Stimulated activated CD4-positive, alpha-beta T cell treated with anti-CD3 and anti-CD28 coated beads, TNF-alpha, amount 100 ng/mL, for 4 hours (primary cell): ENCODE measurements around the gene ATXN7L3.
"Not testable (repeated sequence)": the region's sequence is repeated elsewhere in the genome, so short reads cannot be mapped to it uniquely, and the experiment has no call there.

Experiments used
- DNase-seq, 3 experiments: peaks; one replicate each; pipeline ENCODE4 v3.0.0-alpha.2; 2020; ENCODE audit warnings: low read depth in 3 of 3

Gene ATXN7L3, protein sequence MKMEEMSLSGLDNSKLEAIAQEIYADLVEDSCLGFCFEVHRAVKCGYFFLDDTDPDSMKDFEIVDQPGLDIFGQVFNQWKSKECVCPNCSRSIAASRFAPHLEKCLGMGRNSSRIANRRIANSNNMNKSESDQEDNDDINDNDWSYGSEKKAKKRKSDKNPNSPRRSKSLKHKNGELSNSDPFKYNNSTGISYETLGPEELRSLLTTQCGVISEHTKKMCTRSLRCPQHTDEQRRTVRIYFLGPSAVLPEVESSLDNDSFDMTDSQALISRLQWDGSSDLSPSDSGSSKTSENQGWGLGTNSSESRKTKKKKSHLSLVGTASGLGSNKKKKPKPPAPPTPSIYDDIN

DNA sequence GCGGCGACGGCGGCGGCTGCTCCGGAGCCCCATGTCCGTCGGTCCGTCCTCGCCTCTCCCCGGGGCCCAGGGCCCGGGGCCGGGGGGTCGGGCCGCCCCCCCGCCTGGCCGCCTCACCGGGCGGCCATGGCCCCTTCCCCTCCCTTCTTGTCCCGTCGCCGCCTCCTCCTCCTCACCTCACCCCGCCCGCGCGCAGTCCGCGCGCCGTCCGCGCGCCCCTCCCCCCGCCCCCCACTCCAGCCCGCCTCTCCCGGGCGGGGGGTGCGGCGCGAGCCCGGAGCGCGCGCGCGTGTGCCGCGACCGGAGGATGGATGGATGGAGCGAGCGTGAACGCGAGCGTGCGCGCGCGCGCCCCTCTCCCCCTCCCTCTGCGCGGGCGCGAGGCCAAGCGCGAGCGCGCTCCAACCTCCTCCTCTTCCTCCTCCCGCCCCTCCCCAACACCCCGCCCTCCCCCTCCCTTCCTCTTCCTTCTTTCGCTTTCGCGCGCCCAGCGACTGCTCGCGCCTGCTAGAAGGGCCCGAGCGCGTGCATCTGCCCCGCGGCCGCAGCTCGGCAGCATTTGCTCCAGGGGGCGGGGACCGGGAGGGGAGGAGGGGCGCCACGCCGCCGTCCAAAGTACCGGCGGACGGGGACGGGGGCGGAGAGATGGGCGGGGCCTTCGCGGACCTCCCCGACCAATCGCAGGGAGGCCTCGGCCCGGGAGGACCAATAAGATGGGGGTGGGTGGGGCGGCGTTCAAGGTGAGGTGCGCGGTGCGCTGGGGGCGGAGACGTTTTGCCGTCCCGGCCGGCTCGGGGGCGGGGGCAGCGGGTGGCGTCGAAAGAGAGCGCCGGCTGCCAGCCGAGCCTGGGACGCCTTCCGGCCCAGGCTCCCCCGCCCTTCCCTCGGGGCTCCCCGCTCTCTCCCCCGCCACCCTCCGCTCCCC is at the start of gene ATXN7L3:
Gene ATXN7L3 (minus strand): TSS at position 332 of the 925 bp plus-strand sequence. CDS start 1,814 bp downstream, outside the sequence.
- DNase-seq: peak; percentile 99 to 100 (median 99)

DNA sequence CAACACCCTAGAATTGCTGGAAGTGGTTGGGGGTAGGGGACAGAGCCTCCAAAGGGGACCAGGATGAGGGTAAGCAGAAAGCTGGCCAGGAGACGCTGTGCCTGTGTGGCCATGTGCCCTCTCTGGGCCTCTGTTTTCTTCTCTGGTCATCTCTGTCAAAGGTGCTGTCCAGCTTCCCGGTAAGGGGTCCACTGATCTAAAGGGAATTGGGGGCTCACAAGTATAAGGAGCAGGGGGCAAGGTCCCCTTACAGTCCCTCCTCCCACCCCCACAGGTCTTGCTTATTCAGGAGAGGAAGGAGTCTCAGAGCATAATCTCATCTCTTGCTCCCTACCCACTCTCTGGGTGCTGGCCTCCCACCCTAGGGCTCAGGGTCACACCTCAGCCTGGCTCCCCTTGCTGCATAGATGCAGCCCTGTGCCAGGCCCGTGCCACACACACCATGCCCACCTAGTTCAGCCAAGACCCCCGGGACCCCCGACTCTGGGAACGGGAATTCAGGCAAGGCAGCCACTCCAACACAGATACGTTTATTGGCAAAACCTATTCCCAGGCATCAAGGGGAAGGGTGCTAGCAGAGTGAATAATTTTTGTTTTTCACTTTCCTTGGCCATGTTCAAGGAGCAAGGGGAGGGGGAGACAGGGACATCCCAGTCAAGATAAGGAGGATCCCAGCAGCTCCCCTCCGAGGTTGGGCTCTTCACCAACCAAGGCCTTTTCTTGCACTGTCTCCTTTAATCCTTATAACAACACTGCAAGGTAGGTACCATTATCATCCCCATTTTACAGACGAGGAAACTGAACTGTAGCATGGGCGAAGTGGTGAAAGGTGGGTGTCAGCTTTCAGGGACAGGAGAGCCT is 48.4 kb upstream of the ATXN7L3 start:
- DNase-seq: no peak

DNA sequence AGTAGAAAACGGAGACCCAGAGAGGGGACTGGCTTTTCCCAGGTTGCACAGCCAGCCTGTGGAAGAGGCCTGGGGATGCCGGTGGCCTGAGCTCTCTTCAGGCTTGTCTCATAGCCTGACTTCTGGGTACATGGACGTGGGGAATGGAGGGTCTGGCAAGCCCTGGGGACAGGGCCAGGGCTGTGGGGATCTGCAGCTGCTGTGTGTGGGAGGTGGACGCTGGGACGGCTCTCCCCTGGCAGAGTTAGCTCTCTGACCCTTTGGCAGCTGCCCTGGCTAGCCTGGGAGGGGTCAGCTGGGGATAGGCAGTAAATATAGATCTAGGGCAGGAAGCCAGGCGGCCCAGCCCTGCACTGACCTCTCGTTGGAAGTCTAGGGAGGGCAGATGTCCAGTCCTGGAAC is 47.8 kb upstream of the ATXN7L3 start:
- DNase-seq: no peak

DNA sequence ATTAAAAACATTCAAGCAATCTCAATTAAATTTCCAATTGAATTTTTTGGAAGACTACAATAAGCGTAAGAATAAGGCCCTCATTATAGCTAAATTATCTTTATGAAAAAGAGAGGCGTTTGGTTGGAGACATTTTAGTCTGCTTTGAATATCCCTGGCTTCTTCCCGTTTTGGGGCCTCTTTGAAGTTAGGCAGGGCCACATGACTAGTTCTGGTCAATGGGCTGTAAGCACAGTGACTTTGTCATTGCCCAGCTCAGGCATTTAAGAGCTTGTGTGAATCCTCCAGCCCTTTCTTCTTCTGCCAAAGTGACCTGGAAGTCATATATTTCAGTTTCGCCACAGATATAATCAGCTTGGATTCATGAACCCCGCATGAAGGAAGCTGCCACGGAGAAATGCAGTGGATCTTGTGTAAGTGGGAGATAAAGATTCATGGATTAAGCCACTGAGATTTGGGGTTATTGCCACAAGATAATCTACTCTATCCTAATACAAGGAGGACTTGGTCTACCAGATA is 41.5 kb upstream of the ATXN7L3 start:
- no peak for DNase-seq

DNA sequence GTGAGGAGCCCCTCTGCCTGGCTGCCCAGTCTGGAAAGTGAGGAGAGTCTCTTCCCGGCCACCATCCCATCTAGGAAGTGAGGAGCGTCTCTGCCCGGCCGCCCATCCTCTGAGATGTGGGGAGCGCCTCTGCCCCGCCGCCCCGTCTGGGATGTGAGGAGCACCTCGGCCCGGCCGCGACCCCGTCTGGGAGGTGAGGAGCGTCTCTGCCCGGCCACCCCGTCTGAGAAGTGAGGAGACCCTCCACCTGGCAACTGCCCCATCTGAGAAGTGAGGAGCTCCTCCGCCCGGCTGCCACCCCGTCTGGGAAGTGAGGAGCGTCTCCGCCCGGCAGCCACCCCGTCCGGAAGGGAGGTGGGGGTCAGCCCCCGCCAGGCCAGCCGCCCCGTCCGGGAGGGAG is 38.2 kb upstream of the ATXN7L3 start:
- not testable (repeated sequence) for DNase-seq

DNA sequence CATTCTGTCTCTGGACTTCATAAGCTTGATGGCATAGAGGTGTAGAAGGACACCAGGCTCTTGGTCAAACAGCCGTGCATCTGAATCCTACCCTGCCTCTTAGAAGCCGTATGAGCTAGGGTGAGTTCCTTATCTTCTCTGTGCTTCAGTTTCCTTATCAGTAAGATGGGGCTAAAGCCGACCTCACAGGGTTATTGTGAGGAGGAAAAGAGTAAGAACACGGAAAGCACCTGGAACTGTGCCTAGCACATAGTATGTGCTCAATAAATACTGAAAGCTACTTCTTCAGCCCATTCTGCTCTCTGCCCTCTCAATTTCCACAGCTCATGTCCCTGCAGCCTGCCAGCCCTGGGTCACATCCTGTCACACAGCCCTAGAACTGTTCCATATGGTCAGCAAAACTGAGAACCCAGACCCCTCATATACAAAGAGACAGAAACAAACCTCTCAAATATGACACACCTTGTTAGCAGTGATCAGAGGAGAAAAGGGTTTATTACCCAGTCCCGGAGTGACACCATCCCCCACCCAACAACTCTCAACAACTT is 36.8 kb upstream of the ATXN7L3 start:
- no peak for DNase-seq

DNA sequence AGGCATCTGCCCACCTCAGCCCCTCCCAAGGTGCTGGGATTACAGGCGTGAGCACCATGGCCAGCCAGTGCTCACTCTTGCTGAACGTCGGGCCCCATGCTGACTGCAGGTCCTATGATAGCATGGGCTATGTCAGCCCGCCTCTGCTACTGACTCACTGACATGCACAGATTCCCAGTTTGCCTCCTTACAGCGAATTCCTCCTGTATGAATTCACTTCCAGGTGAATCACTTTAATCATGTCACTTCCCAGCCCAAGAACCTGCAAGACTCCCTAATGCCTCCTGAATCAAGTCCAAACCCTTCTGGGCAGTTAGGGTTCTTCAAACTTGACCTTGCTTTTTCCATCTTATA is 35.9 kb upstream of the ATXN7L3 start:
- no peak for DNase-seq

DNA sequence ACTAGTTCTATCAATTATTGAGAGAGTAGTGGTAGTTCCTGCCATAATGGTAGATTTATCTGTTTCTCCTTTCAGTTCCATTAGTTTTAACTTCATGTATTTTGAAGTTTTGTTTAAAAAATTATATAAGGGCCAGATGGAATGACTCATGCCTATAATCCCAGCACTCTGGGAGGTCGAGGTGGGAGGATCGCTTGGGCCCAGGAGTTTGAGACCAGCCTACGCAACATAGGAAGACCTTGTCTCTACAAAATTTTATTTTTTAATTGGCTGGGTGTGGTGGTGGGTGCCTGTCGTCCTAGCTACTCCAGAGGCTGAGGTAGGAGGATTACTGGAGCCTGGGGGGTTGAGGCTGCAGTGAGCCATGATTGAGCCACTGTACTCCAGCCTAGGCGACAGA is 33.9 kb upstream of the ATXN7L3 start:
- DNase-seq: no peak

DNA sequence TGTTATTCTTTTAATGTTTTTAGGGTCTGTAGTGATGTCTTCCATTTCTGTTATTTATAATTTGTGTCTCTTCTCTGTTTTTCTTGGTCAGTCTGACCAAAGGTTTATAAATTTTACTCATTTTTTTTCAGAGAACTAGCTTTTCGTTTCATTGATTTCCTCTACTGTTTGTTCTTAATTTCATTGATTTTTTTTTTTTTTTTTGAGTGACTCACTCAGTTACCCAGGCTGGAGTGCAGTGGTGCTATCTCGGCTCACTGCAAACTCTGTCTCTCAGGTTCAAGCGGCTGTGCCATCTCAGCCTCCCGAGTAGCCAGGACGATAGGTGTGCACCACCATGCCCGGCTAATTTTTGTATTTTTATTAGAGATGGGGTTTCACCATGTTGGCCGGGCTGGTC is 32.4 kb upstream of the ATXN7L3 start:
- no peak for DNase-seq

DNA sequence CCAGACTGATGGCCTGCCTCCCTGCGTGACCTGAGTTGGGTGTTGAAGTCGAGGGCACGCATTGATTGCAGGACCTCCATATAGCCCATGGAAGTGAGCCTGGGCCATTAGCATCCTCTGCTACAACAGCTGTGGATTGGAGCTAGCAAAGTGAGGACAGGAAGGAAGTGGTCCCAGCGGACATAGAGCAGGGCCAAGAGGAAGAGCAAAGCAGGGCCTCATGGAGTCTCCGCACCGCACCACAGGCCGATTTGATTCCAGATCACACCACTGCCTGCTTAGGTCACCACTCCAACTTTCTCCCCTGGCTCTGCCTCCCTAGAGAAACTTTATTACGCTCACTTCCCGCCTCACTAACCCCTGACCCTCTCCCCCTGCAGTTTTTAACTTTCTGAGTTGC is 30.5 kb upstream of the ATXN7L3 start:
- DNase-seq: no peak

DNA sequence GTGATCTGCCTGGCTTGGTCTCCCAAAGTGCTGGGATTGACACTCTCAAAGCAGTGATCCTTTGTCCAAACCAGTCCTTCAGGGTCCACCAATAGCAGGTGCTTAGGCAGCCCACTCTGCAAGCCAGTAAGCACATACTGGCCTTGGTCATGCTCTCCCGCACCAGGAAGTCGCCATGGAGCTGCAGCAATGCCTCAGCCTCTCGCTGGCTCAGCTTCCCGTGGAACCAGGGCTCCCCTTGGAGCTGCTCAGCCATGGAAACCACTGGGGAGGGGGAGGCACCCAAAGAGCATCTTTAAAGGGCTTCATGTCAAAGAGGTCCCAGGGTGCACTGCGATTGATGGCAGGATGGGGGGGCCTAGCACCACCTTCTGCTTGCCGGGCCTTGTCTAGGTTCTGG is 29.4 kb upstream of the ATXN7L3 start:
- DNase-seq: no peak

DNA sequence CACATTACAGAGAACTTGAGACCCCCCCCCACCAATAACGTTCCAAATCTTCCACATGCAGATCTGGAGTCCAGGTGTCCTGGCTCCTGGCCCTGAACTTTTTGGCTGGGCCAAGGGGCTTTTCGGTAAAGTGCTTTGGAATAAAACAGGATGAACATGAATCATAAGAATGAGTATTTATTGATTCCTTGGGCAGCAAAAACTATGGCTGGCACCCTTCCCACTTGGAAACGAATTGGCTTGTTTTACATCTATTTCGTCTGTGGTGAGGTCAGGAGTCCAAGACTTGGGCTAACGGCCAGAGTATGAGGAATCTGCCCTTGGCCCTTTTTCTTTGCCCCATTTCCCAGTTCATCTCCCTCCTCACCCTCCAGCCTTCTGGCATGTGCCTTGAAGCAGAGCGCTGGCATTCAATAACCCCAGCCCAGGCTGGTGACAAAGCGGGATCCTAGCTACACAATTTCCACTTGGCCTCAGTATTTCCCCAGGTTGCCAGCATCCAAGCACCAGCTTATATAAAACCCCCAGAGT is 23.9 kb upstream of the ATXN7L3 start:
- no peak for DNase-seq

DNA sequence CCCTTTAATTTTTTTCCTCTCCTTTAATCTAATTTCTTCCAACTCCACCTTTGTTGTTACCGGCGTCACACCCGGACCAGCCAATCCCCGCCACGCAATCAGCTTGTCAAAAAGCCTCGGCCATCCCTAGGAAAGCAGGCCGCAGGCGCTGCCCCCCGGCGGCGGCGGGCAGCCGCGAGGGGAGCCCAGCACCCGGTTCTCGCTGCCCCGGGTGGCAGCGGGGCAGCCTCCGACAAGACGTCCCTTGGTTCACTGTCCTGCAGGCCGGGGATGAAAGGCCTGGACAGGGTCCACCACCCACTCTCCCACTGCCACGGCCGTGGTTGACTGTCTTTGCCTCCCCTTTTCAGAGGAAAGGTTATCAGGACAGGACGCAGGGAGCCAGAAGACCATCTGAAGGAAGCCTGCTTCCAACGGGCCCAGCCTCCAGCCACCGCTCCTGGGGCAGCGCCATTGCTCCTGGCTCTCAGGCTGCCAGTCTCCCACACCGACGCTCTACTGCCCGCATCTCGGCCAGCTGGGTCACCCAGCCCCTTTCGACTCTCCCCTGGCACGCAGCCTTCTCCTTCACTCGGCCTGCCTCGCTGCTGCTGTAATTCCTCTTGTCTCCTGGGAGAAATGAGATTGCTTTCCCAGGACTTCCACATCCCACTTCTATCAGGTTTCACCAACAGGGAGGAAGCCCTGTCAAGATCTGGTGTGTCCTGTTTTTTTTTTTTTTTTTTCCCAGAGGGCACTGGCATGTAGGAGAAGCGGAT is 22.6 kb upstream of the ATXN7L3 start:
- DNase-seq: no peak

DNA sequence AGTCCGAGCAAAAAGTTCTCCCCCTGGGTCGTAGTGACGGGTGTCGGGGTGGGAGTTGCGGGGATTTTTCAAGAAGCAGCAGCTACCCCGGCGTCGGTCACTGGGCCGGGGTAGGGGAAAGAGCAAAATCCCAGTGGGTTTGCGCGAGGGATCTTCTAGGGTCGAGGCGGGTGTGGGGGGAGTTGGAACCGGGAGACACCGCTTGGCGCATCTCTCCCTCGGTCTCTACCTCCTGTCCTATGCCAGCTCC is 22.1 kb upstream of the ATXN7L3 start:
- DNase-seq: peak in 1 of 3 experiments; percentile 25

DNA sequence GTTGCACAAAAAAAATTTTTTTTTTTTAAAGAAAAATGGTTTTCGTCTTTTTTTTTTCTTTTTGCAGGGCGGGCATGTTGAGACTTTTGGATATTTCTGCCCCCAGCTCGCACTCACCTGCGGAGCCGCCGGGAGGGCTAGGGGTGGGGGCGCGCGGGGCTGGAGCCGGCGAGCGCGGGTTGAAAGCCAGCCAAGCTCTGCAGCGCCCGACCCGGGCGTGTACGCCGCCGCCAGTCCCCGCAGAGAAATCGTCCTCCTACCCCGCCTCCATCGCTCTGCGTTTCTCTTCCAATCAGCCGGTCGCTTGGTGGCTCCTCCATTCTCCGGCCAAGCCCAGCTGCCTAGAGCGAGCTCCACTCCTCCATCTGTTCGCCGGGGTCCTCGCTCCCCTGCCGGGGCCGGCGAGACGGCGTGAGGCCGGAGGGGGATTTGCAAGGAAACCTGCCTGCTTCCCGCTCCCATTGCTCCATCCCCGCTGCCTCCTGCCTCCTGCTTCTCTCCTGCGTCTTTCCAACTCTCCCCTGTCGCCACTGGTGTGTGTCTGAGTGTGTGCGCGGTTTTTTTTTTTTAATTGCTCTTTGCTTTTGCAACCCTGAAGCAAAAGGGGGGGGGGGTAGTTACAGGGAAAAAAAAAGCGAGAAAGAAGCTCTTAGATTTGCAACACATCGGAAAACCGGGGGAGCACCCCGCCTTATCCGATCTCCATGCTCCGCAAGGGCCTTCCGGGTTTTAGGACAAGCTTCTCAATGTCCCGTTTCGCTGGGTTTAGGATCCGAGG is 21.6 kb upstream of the ATXN7L3 start:
- DNase-seq: peak in 1 of 3 experiments; percentile 42

DNA sequence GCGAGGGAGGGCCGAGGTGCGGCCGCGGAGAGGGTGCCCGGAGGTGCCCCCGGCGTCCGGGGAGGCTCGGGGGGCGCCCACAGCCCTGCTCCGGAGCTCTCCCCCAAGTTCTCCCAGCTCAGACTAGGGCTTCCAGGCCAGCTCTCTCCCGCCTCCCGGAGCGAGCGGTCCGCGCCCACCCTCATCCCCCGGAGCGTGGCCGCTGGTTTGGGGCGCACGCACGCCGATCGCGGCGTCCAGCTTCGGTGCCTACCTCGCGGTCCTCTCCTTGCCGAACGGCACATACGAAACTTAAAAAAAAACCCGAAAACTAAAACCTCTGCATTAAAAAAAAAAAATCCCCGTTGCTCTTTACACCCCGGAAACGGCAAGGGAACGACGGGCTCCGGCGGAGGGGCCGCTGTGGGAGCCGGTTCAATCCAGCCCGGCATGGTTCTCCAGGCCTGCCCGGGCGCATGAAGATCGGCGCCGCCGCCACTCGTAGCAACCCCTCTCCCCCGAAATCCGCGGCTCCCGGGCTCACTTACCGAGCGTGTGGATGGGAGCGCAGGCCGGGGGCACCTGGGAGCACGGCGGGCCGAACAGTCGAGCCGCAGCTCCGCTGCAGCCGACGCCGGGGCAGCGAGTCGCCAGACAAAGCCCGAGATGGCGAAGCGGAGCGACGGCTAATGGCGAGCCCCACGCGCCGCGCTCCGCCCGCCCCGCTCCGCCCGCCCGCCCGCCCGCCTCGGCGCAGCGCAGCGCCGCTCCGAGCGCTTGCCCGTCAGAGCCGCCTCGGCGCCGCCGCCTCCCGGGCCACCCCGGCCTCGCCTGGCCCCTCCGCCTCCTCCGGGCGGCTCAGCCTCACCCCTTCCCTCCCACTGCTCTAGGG is 20.8 kb upstream of the ATXN7L3 start:
- DNase-seq: peak in 1 of 3 experiments; percentile 52

DNA sequence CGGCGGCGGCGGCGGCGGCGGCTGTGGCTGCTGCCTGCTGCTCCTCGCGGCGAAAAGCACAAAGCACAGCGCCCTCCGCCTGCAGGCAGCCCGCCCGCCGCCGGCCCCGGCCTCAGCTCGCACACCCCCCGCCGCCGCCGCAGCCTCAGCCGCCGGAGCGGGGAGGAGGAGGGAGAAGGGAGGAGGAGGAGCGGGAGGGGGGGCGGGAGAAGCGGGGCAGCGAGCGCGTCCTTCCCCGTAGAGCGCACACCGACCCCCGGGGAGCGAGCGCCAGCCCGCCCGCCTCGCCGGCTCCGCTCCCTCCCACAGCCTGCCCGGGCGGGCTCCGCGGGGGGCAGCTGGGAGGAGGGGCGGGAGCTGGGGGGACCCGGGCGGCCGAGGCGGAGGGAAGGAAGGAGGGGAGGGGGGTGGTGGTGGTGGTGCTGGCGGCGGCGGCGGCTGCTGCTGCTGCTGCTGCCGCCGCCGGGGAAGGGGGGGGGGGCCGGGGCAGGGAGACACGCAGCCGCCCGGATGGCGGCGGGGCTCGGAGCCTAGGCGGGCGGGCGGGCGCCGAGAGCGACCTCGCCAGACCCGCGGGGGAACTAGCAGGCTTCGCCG is 20.0 kb upstream of the ATXN7L3 start, which contains the start of gene UBTF:
Gene UBTF (minus strand): TSS at position 60 of the 597 bp plus-strand sequence. CDS start 1,446 bp downstream, outside the sequence.
- peak in 2 of 3 experiments; percentile 51 to 60 for DNase-seq

DNA sequence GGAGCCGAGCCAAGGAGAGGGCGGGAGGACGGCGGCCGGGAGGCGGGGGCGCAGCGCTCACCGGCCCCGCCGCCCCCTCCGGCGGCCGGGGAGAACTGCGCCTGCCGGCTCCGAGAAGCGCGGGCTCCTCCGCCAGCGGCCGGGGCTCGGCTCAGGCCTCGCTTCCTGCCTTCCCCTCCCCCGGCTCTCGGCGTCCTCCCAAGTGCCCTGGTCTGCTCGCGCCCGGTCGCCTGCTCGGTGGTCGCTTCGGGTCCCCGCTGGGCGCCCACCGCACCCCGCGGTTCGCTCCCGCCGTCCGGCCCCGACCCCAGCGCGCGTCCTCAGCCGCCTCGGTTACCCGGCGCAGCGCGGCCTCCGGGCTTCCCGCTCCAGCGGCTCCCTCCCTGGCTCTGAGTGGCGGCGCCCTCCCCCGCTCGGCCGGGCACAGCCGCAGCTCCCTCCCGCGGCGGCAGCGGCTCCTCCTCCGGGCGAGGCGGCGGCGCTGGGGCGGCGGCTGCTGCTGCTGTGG is 19.5 kb upstream of the ATXN7L3 start:
- peak in 2 of 3 experiments; percentile 51 to 57 for DNase-seq
